Effector memory CD4-positive, alpha-beta T cell (primary cell): ENCODE results near the gene PMM2.

ENCODE experiments used
- DNase-seq, 3 donors: peaks; one replicate each; pipeline ENCODE4 v3.0.0-alpha.2; 2020
- H3K27ac ChIP-seq: 2 replicates; pipeline ENCODE4 v1.7.0; 2013; ENCODE audit warnings: mild to moderate bottlenecking, low read length, moderate library complexity; ENCODE audit not compliant: insufficient read depth, poor library complexity, severe bottlenecking
- H3K27me3 ChIP-seq: replicated peaks from 2 replicates; pipeline ENCODE4 v1.7.0; 2013; ENCODE audit warnings: mild to moderate bottlenecking, low read length; ENCODE audit not compliant: insufficient read depth, control insufficient read depth, poor library complexity, severe bottlenecking
- H3K36me3 ChIP-seq: 2 replicates; pipeline ENCODE4 v1.7.0; 2013; ENCODE audit warnings: mild to moderate bottlenecking, low read length, moderate library complexity; ENCODE audit not compliant: control insufficient read depth, insufficient read depth
- H3K4me1 ChIP-seq: 2 replicates; pipeline ENCODE4 v1.7.0; 2013; ENCODE audit warnings: low read length, mild to moderate bottlenecking; ENCODE audit not compliant: control insufficient read depth, insufficient read depth, poor library complexity, severe bottlenecking
- H3K4me3 ChIP-seq: 2 replicates; pipeline ENCODE4 v1.7.0; 2013; ENCODE audit warnings: low read length, low read depth, mild to moderate bottlenecking; ENCODE audit not compliant: insufficient read depth, poor library complexity, severe bottlenecking
- H3K9me3 ChIP-seq: 2 replicates; pipeline ENCODE4 v1.7.0; 2013; ENCODE audit warnings: mild to moderate bottlenecking, low read length, moderate library complexity; ENCODE audit not compliant: control insufficient read depth

Gene PMM2

DNA sequence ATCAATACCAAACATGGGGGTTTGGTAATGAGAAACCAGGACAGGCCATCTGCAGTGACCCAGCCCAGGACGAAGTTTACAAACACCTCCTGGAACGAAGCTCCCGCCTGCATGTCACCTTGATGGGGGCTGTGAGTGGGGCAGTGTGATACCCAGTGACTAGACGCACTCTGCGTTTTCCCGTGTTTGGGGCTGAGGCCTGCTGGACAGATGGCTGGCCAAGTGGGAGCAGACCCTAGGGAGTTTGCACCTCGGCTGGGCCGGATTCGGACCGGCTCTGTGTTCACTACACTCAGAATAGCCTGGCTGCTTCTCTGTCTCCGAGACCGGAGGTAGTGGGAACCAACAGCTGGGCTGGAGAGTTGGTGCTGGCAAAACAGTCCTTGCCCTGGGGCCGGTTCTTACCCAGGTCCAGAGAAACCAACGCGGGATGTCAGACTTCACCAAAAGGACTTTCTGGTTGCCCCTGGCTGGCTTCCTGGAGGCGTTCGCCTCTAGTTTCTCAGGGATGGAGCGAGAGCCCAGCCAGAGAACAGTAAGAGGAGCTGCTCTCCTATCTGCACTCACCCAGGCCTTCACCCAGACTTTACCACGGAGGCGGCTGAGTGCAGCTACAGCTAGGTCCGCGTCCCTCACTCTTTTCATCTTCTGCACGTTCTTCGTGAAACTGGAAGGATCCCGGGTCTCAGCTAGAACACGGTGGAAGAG lies 50.7 kb downstream of the PMM2 start:
- Histone ChIP-seq H3K36me3 (peaks cover 27% of the 10 kb centered on the region), H3K9me3 (no peaks in the 10 kb centered on the region), H3K4me1 (no peaks in the 10 kb centered on the region), H3K27me3 (no peaks in the 10 kb centered on the region), H3K4me3 (no peak overlapping the region), H3K27ac (no peak overlapping the region)
- DNase-seq: no peak

GRCh38 chr16:8848939-8849391 lies 51.3 kb downstream of the PMM2 start:
- Histone ChIP-seq H3K9me3 (no peaks in the 10 kb centered on the region), H3K4me3 (no peak overlapping the region), H3K36me3 (peaks cover 27% of the 10 kb centered on the region), H3K27ac (no peak overlapping the region), H3K4me1 (no peaks in the 10 kb centered on the region), H3K27me3 (no peaks in the 10 kb centered on the region)
- DNase-seq: no peak

DNA sequence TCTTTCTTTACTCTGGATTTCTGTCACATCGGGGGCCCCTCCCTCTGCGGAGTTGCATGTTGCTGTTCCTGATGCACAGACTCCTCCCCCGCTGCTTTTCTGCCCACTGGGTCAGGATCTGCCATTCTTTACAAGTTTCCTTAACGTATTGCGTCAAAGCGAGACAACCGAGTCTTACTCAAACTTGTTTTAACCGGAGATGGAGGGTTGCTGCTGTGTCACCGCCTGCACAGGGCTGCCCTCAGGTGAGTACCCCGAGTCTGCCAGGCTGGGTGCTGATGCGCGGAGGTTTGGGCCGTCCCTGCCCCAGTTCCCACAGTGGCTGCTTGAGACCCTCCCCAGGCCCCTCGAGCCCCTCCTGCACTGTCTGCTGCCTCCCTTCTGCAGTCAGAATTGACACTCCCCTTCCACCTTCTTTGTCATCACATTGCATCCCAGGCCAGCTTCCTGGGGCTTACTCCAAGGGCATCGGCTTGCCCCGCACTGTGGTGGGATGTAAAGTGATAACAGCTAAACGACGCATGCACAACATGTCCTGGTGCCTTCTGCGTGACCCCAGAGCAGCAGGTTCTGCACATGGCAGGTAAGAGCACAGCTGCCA lies 51.9 kb downstream of the PMM2 start:
- Histone ChIP-seq H3K36me3 (peaks cover 30% of the 10 kb centered on the region), H3K27ac (no peak overlapping the region), H3K4me1 (no peaks in the 10 kb centered on the region), H3K9me3 (no peaks in the 10 kb centered on the region), H3K27me3 (no peaks in the 10 kb centered on the region), H3K4me3 (no peak overlapping the region)
- DNase-seq: no peak

GRCh38 chr16:8850279-8850885 lies 52.7 kb downstream of the PMM2 start:
- no peak for DNase-seq
- no peaks in the 10 kb centered on the region for H3K4me1 ChIP-seq
- H3K27me3 ChIP-seq: no peaks in the 10 kb centered on the region
- no peaks in the 10 kb centered on the region for H3K9me3 ChIP-seq
- peaks cover 38% of the 10 kb centered on the region for H3K36me3 ChIP-seq
- H3K27ac ChIP-seq: no peak overlapping the region
- H3K4me3 ChIP-seq: no peak overlapping the region

DNA sequence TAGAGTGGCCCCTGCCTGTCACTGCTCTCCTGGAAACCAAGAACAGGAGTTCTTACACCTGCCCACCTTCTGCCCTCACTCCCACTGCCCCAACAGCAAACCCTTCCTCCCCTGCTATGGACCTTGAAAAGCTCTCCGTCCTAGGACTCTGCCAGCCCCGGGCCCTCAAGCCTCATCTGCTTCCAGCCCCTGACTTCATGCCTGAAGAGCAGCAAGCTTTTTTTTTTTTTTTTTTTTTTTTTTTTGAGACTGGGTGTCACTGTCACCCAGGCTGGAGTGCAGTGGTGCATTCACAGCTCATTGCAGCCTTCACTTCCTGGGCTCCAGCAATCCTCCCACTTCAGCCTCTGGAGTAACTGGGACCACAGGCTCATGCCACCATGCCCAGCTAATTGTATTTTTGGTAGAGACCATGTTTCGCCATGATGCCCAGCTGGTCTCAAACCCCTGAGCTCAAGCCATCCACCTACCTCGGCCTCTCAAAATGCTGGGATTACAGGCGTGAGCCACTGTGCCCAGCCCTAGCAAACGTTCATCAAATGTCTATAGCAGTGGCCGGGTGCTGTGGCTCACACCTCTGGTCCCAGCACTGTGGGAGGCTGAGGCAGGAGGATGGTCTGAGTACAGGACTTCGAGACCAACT lies 54.2 kb downstream of the PMM2 start:
- DNase-seq: no peak
- peaks cover 9% of the 10 kb centered on the region for H3K4me1 ChIP-seq
- no peaks in the 10 kb centered on the region for H3K27me3 ChIP-seq
- no peak overlapping the region for H3K4me3 ChIP-seq
- H3K9me3 ChIP-seq: no peaks in the 10 kb centered on the region
- H3K36me3 ChIP-seq: peaks cover 45% of the 10 kb centered on the region
- no peak overlapping the region for H3K27ac ChIP-seq

GRCh38 chr16:8852534-8852933 lies 54.9 kb downstream of the PMM2 start:
- DNase-seq: no peak

DNA sequence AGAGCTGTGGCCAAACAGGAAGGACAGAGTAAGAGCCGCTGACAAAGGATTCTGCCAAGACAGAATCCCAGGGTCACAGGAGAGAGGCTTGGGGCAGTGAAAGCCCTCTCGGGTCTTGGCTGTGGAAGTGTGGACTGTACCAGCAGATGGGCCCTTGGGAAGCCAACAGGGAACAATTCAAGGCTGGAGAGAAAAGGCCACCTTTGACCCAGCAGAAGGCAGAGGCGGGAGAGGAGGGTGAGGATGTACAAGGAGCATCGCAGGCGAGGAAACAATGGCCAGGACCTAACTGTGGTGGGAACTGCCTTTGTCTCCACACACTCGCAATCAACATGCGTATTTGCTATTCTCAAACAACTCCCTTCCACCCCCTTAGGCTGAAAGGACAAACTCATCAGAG lies 55.5 kb downstream of the PMM2 start:
- H3K27ac ChIP-seq: no peak overlapping the region
- no peak for DNase-seq

More at GRCh38 chr16:8852534-8852933, 54.9 kb downstream of the PMM2 start:
- Histone ChIP-seq H3K27me3 (no peaks in the 10 kb centered on the region), H3K4me1 (peaks cover 10% of the 10 kb centered on the region), H3K4me3 (no peak overlapping the region), H3K27ac (no peak overlapping the region), H3K9me3 (no peaks in the 10 kb centered on the region), H3K36me3 (peaks cover 45% of the 10 kb centered on the region)

GRCh38 chr16:8853611-8854010 lies 56.0 kb downstream of the PMM2 start:
- Histone ChIP-seq H3K4me1 (peaks cover 10% of the 10 kb centered on the region), H3K27ac (no peak overlapping the region), H3K27me3 (no peaks in the 10 kb centered on the region), H3K36me3 (peaks cover 41% of the 10 kb centered on the region), H3K4me3 (no peak overlapping the region), H3K9me3 (no peaks in the 10 kb centered on the region)
- no peak for DNase-seq

More for the DNA sequence above, 55.5 kb downstream of the PMM2 start:
- Histone ChIP-seq H3K9me3 (no peaks in the 10 kb centered on the region), H3K27me3 (no peaks in the 10 kb centered on the region), H3K36me3 (peaks cover 42% of the 10 kb centered on the region), H3K4me1 (peaks cover 10% of the 10 kb centered on the region), H3K4me3 (no peak overlapping the region)

DNA sequence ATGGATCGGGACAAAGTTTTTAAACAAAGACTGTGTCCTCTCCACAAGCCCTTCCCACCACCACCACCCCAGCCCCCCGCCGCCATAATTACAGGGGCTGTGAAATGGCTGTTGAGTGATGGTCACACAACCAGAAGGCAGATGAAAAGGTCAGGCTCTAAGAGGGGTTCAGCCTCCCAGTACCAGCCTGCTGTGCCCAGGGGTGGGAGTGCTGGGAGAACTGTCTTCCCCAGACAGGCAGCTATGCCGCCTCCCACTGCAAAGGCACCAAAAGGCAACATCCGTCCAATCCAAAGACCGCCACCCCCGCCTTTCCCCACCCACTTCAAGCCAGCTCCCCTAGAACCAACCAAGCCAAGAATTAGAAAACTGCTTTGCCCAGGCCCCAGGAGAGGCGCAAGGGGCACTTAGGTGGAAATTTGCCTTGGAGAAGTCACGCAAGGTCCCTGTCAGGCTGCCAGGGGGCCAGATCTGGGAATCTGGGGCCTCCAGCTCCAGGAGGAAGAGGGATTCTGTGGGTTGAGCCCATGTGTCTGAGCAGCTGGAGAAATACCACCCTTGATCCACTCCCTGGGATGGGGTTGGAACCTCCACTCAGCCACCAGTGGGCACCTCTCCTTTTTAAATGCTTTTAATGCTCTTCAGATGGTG lies 56.8 kb downstream of the PMM2 start:
- no peaks in the 10 kb centered on the region for H3K9me3 ChIP-seq
- H3K27me3 ChIP-seq: no peaks in the 10 kb centered on the region
- peaks cover 37% of the 10 kb centered on the region for H3K36me3 ChIP-seq
- no peak overlapping the region for H3K4me3 ChIP-seq
- no peak overlapping the region for H3K27ac ChIP-seq
- H3K4me1 ChIP-seq: peaks cover 10% of the 10 kb centered on the region
- DNase-seq: no peak
